DOHH2 (cell line): ENCODE data around the gene CYP1A2.

Experiments used
- H3F3A ChIP-seq: fragments of 200-600 bp; sonication (generic), shearing (Covaris generic); 2 replicates; pipeline ENCODE4 v1.6.0; 2016; ENCODE audit warnings: antibody characterized with exemption, mild to moderate bottlenecking; ENCODE audit not compliant: control insufficient read depth, insufficient read depth
- H3K27ac ChIP-seq: fragments of 200-600 bp; sonication (generic); 2 replicates; pipeline ENCODE4 v1.5.1; 2014; ENCODE audit warnings: low read depth, mild to moderate bottlenecking, low read length, moderate library complexity
- H3K27me3 ChIP-seq: fragments of 200-600 bp; sonication (generic); 2 replicates; pipeline ENCODE4 v1.6.1; 2014; ENCODE audit warnings: mild to moderate bottlenecking, low read length, mixed read lengths; ENCODE audit not compliant: control insufficient read depth
- H3K36me3 ChIP-seq: fragments of 200-600 bp; sonication (generic); 2 replicates; pipeline ENCODE4 v1.6.1; 2014; ENCODE audit warnings: mild to moderate bottlenecking, low read length, moderate library complexity, mixed read lengths; ENCODE audit not compliant: control insufficient read depth
- H3K4me1 ChIP-seq: fragments of 200-600 bp; sonication (generic); 2 replicates; pipeline ENCODE4 v1.6.1; 2014; ENCODE audit warnings: mild to moderate bottlenecking, low read length, mixed read lengths; ENCODE audit not compliant: control insufficient read depth
- H3K4me2 ChIP-seq: fragments of 200-600 bp; sonication (generic); 2 replicates; pipeline ENCODE4 v1.6.0; 2014; ENCODE audit warnings: mild to moderate bottlenecking, low read length, moderate library complexity
- H3K4me3 ChIP-seq: fragments of 200-600 bp; sonication (generic); 2 replicates; pipeline ENCODE4 v1.5.1; 2014; ENCODE audit warnings: mild to moderate bottlenecking, low read length, mixed read lengths
- H3K79me2 ChIP-seq: fragments of 200-600 bp; sonication (generic); 2 replicates; pipeline ENCODE4 v1.6.1; 2014; ENCODE audit warnings: mild to moderate bottlenecking, low read length, mixed read lengths; ENCODE audit not compliant: control insufficient read depth
- H3K9me2 ChIP-seq: fragments of 200-600 bp; sonication (generic); replicated peaks from 2 replicates; pipeline ENCODE4 v1.6.1; 2014; ENCODE audit warnings: mild to moderate bottlenecking, low read length, mixed read lengths; ENCODE audit not compliant: control insufficient read depth
- H3K9me3 ChIP-seq: fragments of 200-600 bp; sonication (generic); 2 replicates; pipeline ENCODE4 v1.6.1; 2014; ENCODE audit warnings: antibody characterized with exemption, low read length, mixed read lengths; ENCODE audit not compliant: control insufficient read depth, insufficient read depth
- H4K20me1 ChIP-seq: fragments of 200-600 bp; sonication (generic); 2 replicates; pipeline ENCODE4 v1.6.0; 2014; ENCODE audit warnings: low read depth, mild to moderate bottlenecking, antibody characterized with exemption, low read length, moderate library complexity; ENCODE audit not compliant: control insufficient read depth, insufficient read depth
- CTCF ChIP-seq: fragments of 200-600 bp; sonication (generic); IDR thresholded peaks from one replicate; pipeline ENCODE4 v1.5.1; 2014; ENCODE audit warnings: antibody characterized with exemption, mild to moderate bottlenecking, low read depth, low read length; ENCODE audit not compliant: poor library complexity, severe bottlenecking
- EZH2phosphoT487 ChIP-seq: fragments of 200-600 bp; sonication (generic); IDR thresholded peaks from 2 replicates; pipeline ENCODE4 v1.6.1; 2017; ENCODE audit warnings: borderline replicate concordance, mild to moderate bottlenecking, antibody characterized with exemption, low read length, moderate library complexity, mixed read lengths

CYP1A2 gene

GRCh38 chr15:74804935-74805334 lies 56.3 kb downstream of the CYP1A2 start:
- peaks cover 21% of the 10 kb centered on the region for H4K20me1 ChIP-seq
- no peaks in the 10 kb centered on the region for H3K9me2 ChIP-seq
- H3K27ac ChIP-seq = no peak overlapping the region
- H3K4me2 ChIP-seq = no peak overlapping the region
- H3K79me2 ChIP-seq = peaks cover 1% of the 10 kb centered on the region; the same call in 1 of the 2 replicates
- peaks cover 15% of the 10 kb centered on the region for H3K4me1 ChIP-seq
- no peak overlapping the region for H3K4me3 ChIP-seq
- no peak for TF ChIP-seq EZH2phosphoT487
- no peak for TF ChIP-seq CTCF
- no peaks in the 10 kb centered on the region for H3K9me3 ChIP-seq
- H3F3A ChIP-seq = peaks cover 29% of the 10 kb centered on the region
- H3K36me3 ChIP-seq = peaks cover 51% of the 10 kb centered on the region
- H3K27me3 ChIP-seq = peaks cover 8% of the 10 kb centered on the region
